HEK293 (cell line): ENCODE measurements around the gene SSBP2.

ENCODE experiments used
- ATF2 ChIP-seq: fragments of 450-650 bp; formaldehyde crosslinking; IDR thresholded peaks from 2 replicates; pipeline ENCODE4 v1.5.1; 2016; ENCODE audit warnings: missing biosample characterization, missing genetic modification characterization, low read depth
- GLI2 ChIP-seq: fragments of 450-650 bp; formaldehyde crosslinking; IDR thresholded peaks from 2 replicates; pipeline ENCODE4; 2017; ENCODE audit warnings: missing biosample characterization, missing genetic modification characterization, low read depth, borderline replicate concordance
- GLIS1 ChIP-seq: fragments of 450-650 bp; formaldehyde crosslinking; IDR thresholded peaks from 2 replicates; pipeline ENCODE4 v1.5.1; 2016; ENCODE audit warnings: missing biosample characterization, missing genetic modification characterization
- HOXD13 ChIP-seq: sonication (generic); formaldehyde crosslinking; IDR thresholded peaks from 2 replicates; pipeline ENCODE4 v1.8.0; 2022; ENCODE audit warnings: missing genetic modification reagents, borderline replicate concordance
- KLF1 ChIP-seq: fragments of 450-650 bp; formaldehyde crosslinking; IDR thresholded peaks from 2 replicates; pipeline ENCODE4 v1.5.1; 2016; ENCODE audit warnings: missing biosample characterization, missing genetic modification characterization
- KLF7 ChIP-seq: fragments of 450-650 bp; formaldehyde crosslinking; IDR thresholded peaks from 2 replicates; pipeline ENCODE4 v1.5.1; 2016; ENCODE audit warnings: missing biosample characterization, missing genetic modification characterization, borderline replicate concordance
- PRDM1 ChIP-seq: fragments of 450-650 bp; formaldehyde crosslinking; IDR thresholded peaks from 2 replicates; pipeline ENCODE4; 2016; ENCODE audit warnings: missing biosample characterization, missing genetic modification characterization
- REPIN1 ChIP-seq: fragments of 450-650 bp; formaldehyde crosslinking; IDR thresholded peaks from 2 replicates; pipeline ENCODE4 v1.5.1; 2017; ENCODE audit warnings: missing biosample characterization, missing genetic modification characterization, low read depth
- ZBTB17 ChIP-seq: fragments of 450-650 bp; formaldehyde crosslinking; IDR thresholded peaks from 2 replicates; pipeline ENCODE4 v1.5.1; 2016; ENCODE audit warnings: missing biosample characterization, missing genetic modification characterization
- ZBTB20 ChIP-seq: fragments of 450-650 bp; formaldehyde crosslinking; IDR thresholded peaks from 2 replicates; pipeline ENCODE4 v1.5.1; 2016; ENCODE audit warnings: missing biosample characterization, missing genetic modification characterization
- ZBTB6 ChIP-seq: fragments of 450-650 bp; formaldehyde crosslinking; IDR thresholded peaks from 2 replicates; pipeline ENCODE4 v1.5.1; 2017; ENCODE audit warnings: missing biosample characterization, missing genetic modification characterization
- ZFHX2 ChIP-seq: fragments of 450-650 bp; formaldehyde crosslinking; conservative IDR thresholded peaks from 2 replicates; pipeline ENCODE4 v1.5.1; 2016; ENCODE audit warnings: missing biosample characterization, missing genetic modification characterization
- ZFP37 ChIP-seq: fragments of 450-650 bp; formaldehyde crosslinking; IDR thresholded peaks from 2 replicates; pipeline ENCODE4 v1.5.1; 2016; ENCODE audit warnings: missing biosample characterization, missing genetic modification characterization
- ZFP41 ChIP-seq: fragments of 450-650 bp; formaldehyde crosslinking; IDR thresholded peaks from 2 replicates; pipeline ENCODE4 v1.5.1; 2016; ENCODE audit warnings: missing biosample characterization, missing genetic modification characterization, borderline replicate concordance
- ZNF112 ChIP-seq: fragments of 450-650 bp; formaldehyde crosslinking; IDR thresholded peaks from 2 replicates; pipeline ENCODE4 v1.5.0; 2017; ENCODE audit warnings: missing biosample characterization, missing genetic modification characterization
- ZNF114 ChIP-seq: fragments of 450-650 bp; formaldehyde crosslinking; IDR thresholded peaks from 2 replicates; pipeline ENCODE4 v1.5.0; 2017; ENCODE audit warnings: missing biosample characterization, missing genetic modification characterization
- ZNF16 ChIP-seq: fragments of 450-650 bp; formaldehyde crosslinking; IDR thresholded peaks from 2 replicates; pipeline ENCODE4 v1.5.1; 2016; ENCODE audit warnings: low read depth, missing biosample characterization, missing genetic modification characterization
- ZNF169 ChIP-seq: fragments of 450-650 bp; formaldehyde crosslinking; IDR thresholded peaks from 2 replicates; pipeline ENCODE4 v1.5.1; 2016; ENCODE audit warnings: missing biosample characterization, missing genetic modification characterization
- ZNF223 ChIP-seq: fragments of 450-650 bp; formaldehyde crosslinking; IDR thresholded peaks from 2 replicates; pipeline ENCODE4 v1.5.1; 2016; ENCODE audit warnings: missing biosample characterization, missing genetic modification characterization
- ZNF280D ChIP-seq: fragments of 450-650 bp; formaldehyde crosslinking; IDR thresholded peaks from 2 replicates; pipeline ENCODE4 v1.5.1; 2016; ENCODE audit warnings: missing biosample characterization, missing genetic modification characterization
- ZNF350 ChIP-seq: fragments of 450-650 bp; formaldehyde crosslinking; IDR thresholded peaks from 2 replicates; pipeline ENCODE4 v1.5.0; 2017; ENCODE audit warnings: missing biosample characterization, mild to moderate bottlenecking, missing genetic modification characterization
- ZNF473 ChIP-seq: fragments of 450-650 bp; formaldehyde crosslinking; IDR thresholded peaks from 2 replicates; pipeline ENCODE4 v1.5.1; 2017; ENCODE audit warnings: missing biosample characterization, missing genetic modification characterization
- ZNF501 ChIP-seq: fragments of 450-650 bp; formaldehyde crosslinking; IDR thresholded peaks from 2 replicates; pipeline ENCODE4 v1.5.1; 2016; ENCODE audit warnings: missing biosample characterization, missing genetic modification characterization
- ZNF548 ChIP-seq: fragments of 450-650 bp; formaldehyde crosslinking; IDR thresholded peaks from 2 replicates; pipeline ENCODE4 v1.5.1; 2016; ENCODE audit warnings: missing biosample characterization, missing genetic modification characterization
- ZNF600 ChIP-seq: fragments of 450-650 bp; formaldehyde crosslinking; IDR thresholded peaks from 2 replicates; pipeline ENCODE4 v1.5.1; 2016; ENCODE audit warnings: missing biosample characterization, missing genetic modification characterization
- ZNF624 ChIP-seq: fragments of 450-650 bp; formaldehyde crosslinking; IDR thresholded peaks from 2 replicates; pipeline ENCODE4 v1.5.1; 2017; ENCODE audit warnings: missing biosample characterization, missing genetic modification characterization
- ZNF658 ChIP-seq: fragments of 450-650 bp; formaldehyde crosslinking; IDR thresholded peaks from 2 replicates; pipeline ENCODE4; 2016; ENCODE audit warnings: missing biosample characterization, missing genetic modification characterization
- ZNF843 ChIP-seq: fragments of 450-650 bp; formaldehyde crosslinking; IDR thresholded peaks from 2 replicates; pipeline ENCODE4 v1.5.1; 2016; ENCODE audit warnings: missing biosample characterization, missing genetic modification characterization
- TF ChIP-seq, protein P1 (sequence below): fragments of 450-650 bp; formaldehyde crosslinking; IDR thresholded peaks from 2 replicates; pipeline ENCODE4 v1.5.1; 2017; ENCODE audit warnings: missing biosample characterization, mild to moderate bottlenecking, missing genetic modification characterization, moderate library complexity
- TF ChIP-seq, protein P2 (sequence below): fragments of 450-650 bp; formaldehyde crosslinking; IDR thresholded peaks from 2 replicates; pipeline ENCODE4 v1.5.1; 2016; ENCODE audit warnings: missing biosample characterization, missing genetic modification characterization
- TF ChIP-seq, protein P3 (sequence below): fragments of 450-650 bp; formaldehyde crosslinking; IDR thresholded peaks from 2 replicates; pipeline ENCODE4 v1.5.1; 2016; ENCODE audit warnings: missing biosample characterization, missing genetic modification characterization

SSBP2 gene

GRCh38 chr5:81751009-81751835, at the start of gene SSBP2 (continued):
- TF ChIP-seq, protein P1, sequence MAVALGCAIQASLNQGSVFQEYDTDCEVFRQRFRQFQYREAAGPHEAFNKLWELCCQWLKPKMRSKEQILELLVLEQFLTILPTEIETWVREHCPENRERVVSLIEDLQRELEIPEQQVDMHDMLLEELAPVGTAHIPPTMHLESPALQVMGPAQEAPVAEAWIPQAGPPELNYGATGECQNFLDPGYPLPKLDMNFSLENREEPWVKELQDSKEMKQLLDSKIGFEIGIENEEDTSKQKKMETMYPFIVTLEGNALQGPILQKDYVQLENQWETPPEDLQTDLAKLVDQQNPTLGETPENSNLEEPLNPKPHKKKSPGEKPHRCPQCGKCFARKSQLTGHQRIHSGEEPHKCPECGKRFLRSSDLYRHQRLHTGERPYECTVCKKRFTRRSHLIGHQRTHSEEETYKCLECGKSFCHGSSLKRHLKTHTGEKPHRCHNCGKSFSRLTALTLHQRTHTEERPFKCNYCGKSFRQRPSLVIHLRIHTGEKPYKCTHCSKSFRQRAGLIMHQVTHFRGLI (tag by site-specific recombination), result peak; percentile 60; the same call in 1 of the 2 replicates
- TF ChIP-seq ZNF501 (peak; percentile 97), ZBTB17 (tag by site-specific recombination) (peak; percentile 92), ZBTB6 (tag by site-specific recombination) (peak; percentile 94), GLI2 (peak; percentile 40; the same call in 1 of the 2 replicates), ZNF280D (tag by site-specific recombination) (peak; percentile 90), HOXD13 (CRISPR knock-in tag) (no peak), ZNF600 (tag by site-specific recombination) (no peak), ZNF843 (tag by site-specific recombination) (peak; percentile 74), KLF7 (tag by site-specific recombination) (peak; percentile 69), ZFHX2 (tag by site-specific recombination) (peak; percentile 95), ZFP41 (tag by site-specific recombination) (no peak), GLIS1 (0 out of 2 replicates have a peak, but pooled peaks have one; percentile 71), ZNF114 (tag by site-specific recombination) (no peak), ZNF350 (tag by site-specific recombination) (no peak), ZFP37 (peak; percentile 93), ZNF223 (tag by site-specific recombination) (no peak), ZNF112 (tag by site-specific recombination) (no peak), KLF1 (tag by site-specific recombination) (peak; percentile 37; the same call in 1 of the 2 replicates), ZNF658 (tag by site-specific recombination) (no peak), ZNF473 (no peak), ZNF169 (tag by site-specific recombination) (no peak), ZBTB20 (tag by site-specific recombination) (peak; percentile 44), ZNF548 (tag by site-specific recombination) (no peak), REPIN1 (tag by site-specific recombination) (0 out of 2 replicates have a peak, but pooled peaks have one; percentile 37), ZNF16 (tag by site-specific recombination) (0 out of 2 replicates have a peak, but pooled peaks have one; percentile 9), ZNF624 (tag by site-specific recombination) (no peak), PRDM1 (peak; percentile 30; the same call in 1 of the 2 replicates), ATF2 (tag by site-specific recombination) (no peak; the same call in 1 of the 2 replicates)
- TF ChIP-seq, protein P2, sequence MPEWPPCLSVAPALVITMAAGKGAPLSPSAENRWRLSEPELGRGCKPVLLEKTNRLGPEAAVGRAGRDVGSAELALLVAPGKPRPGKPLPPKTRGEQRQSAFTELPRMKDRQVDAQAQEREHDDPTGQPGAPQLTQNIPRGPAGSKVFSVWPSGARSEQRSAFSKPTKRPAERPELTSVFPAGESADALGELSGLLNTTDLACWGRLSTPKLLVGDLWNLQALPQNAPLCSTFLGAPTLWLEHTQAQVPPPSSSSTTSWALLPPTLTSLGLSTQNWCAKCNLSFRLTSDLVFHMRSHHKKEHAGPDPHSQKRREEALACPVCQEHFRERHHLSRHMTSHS (tag by site-specific recombination), result no peak
- TF ChIP-seq, protein P3, sequence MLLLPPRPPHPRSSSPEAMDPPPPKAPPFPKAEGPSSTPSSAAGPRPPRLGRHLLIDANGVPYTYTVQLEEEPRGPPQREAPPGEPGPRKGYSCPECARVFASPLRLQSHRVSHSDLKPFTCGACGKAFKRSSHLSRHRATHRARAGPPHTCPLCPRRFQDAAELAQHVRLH (tag by site-specific recombination), result peak; percentile 86
